ENCODE data around the gene ALDOB. TPM values are rescaled to one million over a fixed set of nuclear protein-coding genes. Genes with fewer than 3 reads are reported as not detected.
A peak's percentile ranks its signal among the peaks of the same experiment; 100 is the strongest.

The ALDOB gene
- total and polyA plus RNA-seq, 2 of the 8 experiments (the other 6 are each of a cell fraction or from before 2014, with no cell fraction given): not detected

GRCh38 chr9:101476576-101477208 is 41.1 kb upstream of the ALDOB start:
- Histone ChIP-seq H3K4me3 (ENCODE audit: extremely low read depth in 1 of 4, insufficient read depth in 2 of 4, low read depth in 3 of 4, low read length in 4 of 4) (no peak overlapping the region), H3K23me2 (ENCODE audit: low read depth, low read length) (no peaks in the 10 kb centered on the region), H2BK12ac (ENCODE audit: low read depth, low read length) (no peak overlapping the region), H2BK5ac (ENCODE audit: low read depth, low read length) (no peak overlapping the region; the same call in 1 of the 2 replicates), H3K36me3 (ENCODE audit: control insufficient read depth in 2 of 4, insufficient read depth in 4 of 4, low read length in 3 of 4) (peaks cover 7 to 25% (median 17%) of the 10 kb centered on the region in 4 experiments), H4K5ac (ENCODE audit: insufficient read length, low read depth, low read length) (no peak overlapping the region), H3K23ac (ENCODE audit: insufficient read length) (no peak overlapping the region), H3K79me2 (ENCODE audit: control insufficient read depth in 1 of 2, insufficient read depth in 2 of 2, low read length in 2 of 2) (peaks cover 0 to 18% of the 10 kb centered on the region in 2 experiments; a peak in 3 of 4 replicates), H3K9me3 (ENCODE audit: insufficient read depth in 2 of 2, low read depth in 1 of 2, low read length in 1 of 2) (no peaks in the 10 kb centered on the region), H2AFZ (ENCODE audit: low read length) (no peak overlapping the region), H3K56ac (replicated peaks; ENCODE audit: insufficient read length, low read depth, low read length) (no peak overlapping the region), H4K20me1 (replicated peaks in 1 of 2; ENCODE audit: control insufficient read depth in 1 of 2, insufficient read depth in 2 of 2, low read length in 2 of 2) (no peaks in the 10 kb centered on the region), H4K8ac (ENCODE audit: extremely low read depth, insufficient read depth, low read length) (0 out of 2 replicates have a peak overlapping the region, but pooled peaks have one; percentile 6), H3K27ac (ENCODE audit: low read depth, low read length) (no peak overlapping the region), H3K9ac (replicated peaks in 1 of 4; ENCODE audit: extremely low read depth in 1 of 4, low read depth in 3 of 4, low read length in 3 of 4) (no peak overlapping the region), H3K14ac (ENCODE audit: insufficient read length) (no peak overlapping the region), H3K4ac (replicated peaks; ENCODE audit: insufficient read length, low read depth, low read length) (no peak overlapping the region), H2AK5ac (ENCODE audit: low read depth, low read length) (no peak overlapping the region), H2BK15ac (ENCODE audit: low read length) (no peak overlapping the region), H3K18ac (ENCODE audit: extremely low read depth, low read length) (no peak overlapping the region), H3K27me3 (replicated peaks in 1 of 4; ENCODE audit: control insufficient read depth in 3 of 4, extremely low read depth in 1 of 4, insufficient read depth in 3 of 4, low read length in 3 of 4) (no peaks in the 10 kb centered on the region), H2BK120ac (replicated peaks; ENCODE audit: low read depth, low read length) (no peak overlapping the region), H3K4me1 (replicated peaks in 1 of 4; ENCODE audit: control insufficient read depth in 3 of 4, insufficient read depth in 4 of 4, low read length in 3 of 4) (peaks cover 0 to 4% (median 1%) of the 10 kb centered on the region in 4 experiments; a peak in 2 of 7 replicates), H2BK20ac (ENCODE audit: low read length) (no peak overlapping the region), H3K79me1 (ENCODE audit: low read depth, low read length) (no peaks in the 10 kb centered on the region; the same call in none of the 2 replicates), H4K91ac (replicated peaks; ENCODE audit: insufficient read length, low read length) (no peak overlapping the region), H3K4me2 (ENCODE audit: insufficient read depth in 1 of 2, low read depth in 2 of 2, low read length in 2 of 2) (no peak overlapping the region)
- ChIA-PET POLR2A (ENCODE audit: partially characterized antibody) (interaction anchor here (2.0 to 3.8 kb wide), 2 partner anchors 8 to 10 kb away, joined by 7 to 13 read pairs; a partner anchor contains a TSS), CTCF (ENCODE audit: partially characterized antibody) (interaction anchor here (1.0 to 12.5 kb wide), 7 partner anchors 10 to 91 kb away, joined by 4 to 122 read pairs (median 9); a partner anchor contains a TSS)
- DNase-seq (ENCODE audit: low read depth in 1 of 2, low spot score in 2 of 2) (no peak), FAIRE-seq (no peak)
- no peak for TF ChIP-seq HDAC6 (IDR thresholded peaks at IDR 0.05; ENCODE audit: low read depth, low read length)
- no peak for TF ChIP-seq CREB1 (IDR thresholded peaks at IDR 0.05)
- TF ChIP-seq CBX8 (IDR thresholded peaks at IDR 0.05; ENCODE audit: borderline replicate concordance, low read depth, low read length): no peak
- no peak for TF ChIP-seq RFX5 (IDR thresholded peaks at IDR 0.05; ENCODE audit: borderline replicate concordance, low read depth, low read length)
- no peak for TF ChIP-seq SIX5 (IDR thresholded peaks at IDR 0.05; ENCODE audit: low read depth, low read length)
- no peak for TF ChIP-seq TAF7 (optimal IDR thresholded peaks at IDR 0.05; ENCODE audit: borderline replicate concordance, low read depth, low read length)
- no peak for TF ChIP-seq RAD21 (IDR thresholded peaks at IDR 0.05 in 1 of 2, conservative IDR thresholded peaks at IDR 0.05 in 1 of 2; ENCODE audit: low read depth in 2 of 2, low read length in 2 of 2)
- TF ChIP-seq TCF12 (IDR thresholded peaks at IDR 0.05; ENCODE audit: low read depth, low read length): no peak
- TF ChIP-seq KDM5A (IDR thresholded peaks at IDR 0.05; ENCODE audit: low read length): no peak
- TF ChIP-seq RXRA (IDR thresholded peaks at IDR 0.05; ENCODE audit: insufficient read depth, low read depth, low read length): no peak
- no peak for TF ChIP-seq SP4 (IDR thresholded peaks at IDR 0.05; ENCODE audit: low read length)
- WGBS, 2 experiments (ENCODE audit: extremely low coverage in 1 of 2, insufficient coverage in 1 of 2, insufficient read length in 1 of 2, insufficient replicate concordance in 2 of 2, low coverage in 1 of 2, low lambda C conversion rate in 2 of 2, missing lambda C conversion rate in 1 of 2): 92% methylated on average over 13 of the region's 13 CpGs; no CpG with 5 or more reads in 1 of the 2 experiments
